Panc1 (cell line): ENCODE data around the gene JKAMP.

Source experiments
- POLR2AphosphoS5 ChIP-seq: IDR thresholded peaks from 2 replicates; pipeline ENCODE4 v1.6.1; 2012; ENCODE audit warnings: mild to moderate bottlenecking, low read depth, low read length, moderate library complexity
- SIN3A ChIP-seq: IDR thresholded peaks from 2 replicates; pipeline ENCODE4 v1.6.1; 2012; ENCODE audit warnings: low read depth, mild to moderate bottlenecking, low read length, moderate library complexity, borderline replicate concordance; ENCODE audit not compliant: insufficient read depth
- TCF7L2 ChIP-seq: IDR thresholded peaks from 2 replicates; pipeline ENCODE4 v1.6.1; 2011; ENCODE audit warnings: mild to moderate bottlenecking, low read depth, low read length, inconsistent platforms
- TF ChIP-seq, protein P1 (sequence below): fragments of 450-650 bp; IDR thresholded peaks from 2 replicates; pipeline ENCODE4 v1.5.1; 2017; ENCODE audit warnings: mild to moderate bottlenecking
- TF ChIP-seq, protein P2 (sequence below), 2 experiments: IDR thresholded peaks; 2 replicates each; pipeline ENCODE4 v1.6.1; 2011 to 2012; ENCODE audit warnings: low read depth in 2 of 2, control low read depth in 1 of 2, low read length in 1 of 2, mild to moderate bottlenecking in 1 of 2, moderate library complexity in 1 of 2; ENCODE audit not compliant: insufficient read depth in 1 of 2

DNA sequence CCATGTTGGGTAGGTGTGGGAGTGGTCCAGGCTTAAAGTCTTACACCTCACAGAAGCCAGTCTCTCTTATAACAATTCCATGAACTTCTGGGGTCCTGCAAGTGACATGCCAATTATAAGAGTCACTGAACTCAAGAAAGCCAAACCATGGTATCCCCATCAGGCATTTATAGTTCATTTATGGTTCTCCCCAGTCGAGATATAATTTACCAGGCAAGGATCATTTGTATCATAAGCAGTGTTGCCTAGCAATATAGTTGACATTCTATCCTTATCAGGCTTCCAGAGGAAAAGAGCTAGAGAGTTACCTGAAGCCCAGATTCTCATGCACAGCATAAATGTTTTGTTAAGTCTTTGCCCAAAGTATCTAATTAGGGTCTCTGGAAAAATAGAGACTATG is 8.1 kb downstream of the JKAMP start:
- no peak for TF ChIP-seq POLR2AphosphoS5
- TF ChIP-seq, protein P1, sequence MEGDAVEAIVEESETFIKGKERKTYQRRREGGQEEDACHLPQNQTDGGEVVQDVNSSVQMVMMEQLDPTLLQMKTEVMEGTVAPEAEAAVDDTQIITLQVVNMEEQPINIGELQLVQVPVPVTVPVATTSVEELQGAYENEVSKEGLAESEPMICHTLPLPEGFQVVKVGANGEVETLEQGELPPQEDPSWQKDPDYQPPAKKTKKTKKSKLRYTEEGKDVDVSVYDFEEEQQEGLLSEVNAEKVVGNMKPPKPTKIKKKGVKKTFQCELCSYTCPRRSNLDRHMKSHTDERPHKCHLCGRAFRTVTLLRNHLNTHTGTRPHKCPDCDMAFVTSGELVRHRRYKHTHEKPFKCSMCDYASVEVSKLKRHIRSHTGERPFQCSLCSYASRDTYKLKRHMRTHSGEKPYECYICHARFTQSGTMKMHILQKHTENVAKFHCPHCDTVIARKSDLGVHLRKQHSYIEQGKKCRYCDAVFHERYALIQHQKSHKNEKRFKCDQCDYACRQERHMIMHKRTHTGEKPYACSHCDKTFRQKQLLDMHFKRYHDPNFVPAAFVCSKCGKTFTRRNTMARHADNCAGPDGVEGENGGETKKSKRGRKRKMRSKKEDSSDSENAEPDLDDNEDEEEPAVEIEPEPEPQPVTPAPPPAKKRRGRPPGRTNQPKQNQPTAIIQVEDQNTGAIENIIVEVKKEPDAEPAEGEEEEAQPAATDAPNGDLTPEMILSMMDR, result no peak
- TF ChIP-seq, protein P2, sequence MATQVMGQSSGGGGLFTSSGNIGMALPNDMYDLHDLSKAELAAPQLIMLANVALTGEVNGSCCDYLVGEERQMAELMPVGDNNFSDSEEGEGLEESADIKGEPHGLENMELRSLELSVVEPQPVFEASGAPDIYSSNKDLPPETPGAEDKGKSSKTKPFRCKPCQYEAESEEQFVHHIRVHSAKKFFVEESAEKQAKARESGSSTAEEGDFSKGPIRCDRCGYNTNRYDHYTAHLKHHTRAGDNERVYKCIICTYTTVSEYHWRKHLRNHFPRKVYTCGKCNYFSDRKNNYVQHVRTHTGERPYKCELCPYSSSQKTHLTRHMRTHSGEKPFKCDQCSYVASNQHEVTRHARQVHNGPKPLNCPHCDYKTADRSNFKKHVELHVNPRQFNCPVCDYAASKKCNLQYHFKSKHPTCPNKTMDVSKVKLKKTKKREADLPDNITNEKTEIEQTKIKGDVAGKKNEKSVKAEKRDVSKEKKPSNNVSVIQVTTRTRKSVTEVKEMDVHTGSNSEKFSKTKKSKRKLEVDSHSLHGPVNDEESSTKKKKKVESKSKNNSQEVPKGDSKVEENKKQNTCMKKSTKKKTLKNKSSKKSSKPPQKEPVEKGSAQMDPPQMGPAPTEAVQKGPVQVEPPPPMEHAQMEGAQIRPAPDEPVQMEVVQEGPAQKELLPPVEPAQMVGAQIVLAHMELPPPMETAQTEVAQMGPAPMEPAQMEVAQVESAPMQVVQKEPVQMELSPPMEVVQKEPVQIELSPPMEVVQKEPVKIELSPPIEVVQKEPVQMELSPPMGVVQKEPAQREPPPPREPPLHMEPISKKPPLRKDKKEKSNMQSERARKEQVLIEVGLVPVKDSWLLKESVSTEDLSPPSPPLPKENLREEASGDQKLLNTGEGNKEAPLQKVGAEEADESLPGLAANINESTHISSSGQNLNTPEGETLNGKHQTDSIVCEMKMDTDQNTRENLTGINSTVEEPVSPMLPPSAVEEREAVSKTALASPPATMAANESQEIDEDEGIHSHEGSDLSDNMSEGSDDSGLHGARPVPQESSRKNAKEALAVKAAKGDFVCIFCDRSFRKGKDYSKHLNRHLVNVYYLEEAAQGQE (IDR thresholded peaks at IDR 0.05; ENCODE audit: insufficient read depth in 1 of 2, low read depth in 2 of 2, low read length in 1 of 2), result no peak
- TF ChIP-seq TCF7L2, result no peak
- TF ChIP-seq SIN3A, result no peak
